Measurements from ENCODE around the gene MBD3L2B.

Gene MBD3L2B

GRCh38 chr19:7010722-7011593 is 10.3 kb downstream of the MBD3L2B start:
- DNase-seq = no peak

GRCh38 chr19:7007859-7008258 is 13.4 kb downstream of the MBD3L2B start:
- no peak for DNase-seq

- no peak for DNase-seq
These were observed 15.0 kb downstream of the MBD3L2B start for GRCh38 chr19:7006135-7006704.

GRCh38 chr19:7004313-7004931 is 16.8 kb downstream of the MBD3L2B start:
- DNase-seq = no peak

- no peak for DNase-seq
These were observed 20.4 kb downstream of the MBD3L2B start for GRCh38 chr19:7000816-7001215.

GRCh38 chr19:7000333-7000732 is 20.9 kb downstream of the MBD3L2B start:
- no peak for DNase-seq

GRCh38 chr19:6999933-7000332 is 21.3 kb downstream of the MBD3L2B start:
- DNase-seq = no peak

- no peak for DNase-seq
These were observed 23.4 kb downstream of the MBD3L2B start for GRCh38 chr19:6997679-6998445.

GRCh38 chr19:6996810-6997209 is 24.4 kb downstream of the MBD3L2B start:
- no peak for DNase-seq

GRCh38 chr19:6995054-6995453 is 26.2 kb downstream of the MBD3L2B start:
- DNase-seq = no peak

GRCh38 chr19:6988257-6988656 is 33.0 kb downstream of the MBD3L2B start:
- DNase-seq = no peak

- no peak for DNase-seq
These were observed 33.4 kb downstream of the MBD3L2B start for GRCh38 chr19:6987850-6988249.

GRCh38 chr19:6983448-6983847 is 37.8 kb downstream of the MBD3L2B start:
- DNase-seq = no peak

- DNase-seq = no peak
These were observed 41.8 kb downstream of the MBD3L2B start for GRCh38 chr19:6979399-6979798.

- DNase-seq = no peak
These were observed 45.0 kb downstream of the MBD3L2B start for GRCh38 chr19:6976197-6976596.

- no peak for DNase-seq
These were observed 49.9 kb downstream of the MBD3L2B start for GRCh38 chr19:6971366-6971765.

- no peak for DNase-seq
These were observed 50.8 kb downstream of the MBD3L2B start for GRCh38 chr19:6970443-6970842.

GRCh38 chr19:6970021-6970420 is 51.2 kb downstream of the MBD3L2B start:
- no peak for DNase-seq

- DNase-seq = no peak
These were observed 51.7 kb downstream of the MBD3L2B start for GRCh38 chr19:6969490-6969889.
